HepG2 (cell line): ENCODE measurements around the gene AIF1. TPM values are rescaled to one million over a fixed set of nuclear protein-coding genes. Genes with fewer than 3 reads are reported as not detected.
A peak's percentile ranks its signal among the peaks of the same experiment; 100 is the strongest.

Experiments used
- ADNP ChIP-seq: sonication (generic); formaldehyde crosslinking; IDR thresholded peaks from 2 replicates; pipeline ENCODE4 v1.4.0; 2020; ENCODE audit warnings: missing genetic modification reagents
- AKAP8 ChIP-seq: sonication (generic); formaldehyde crosslinking; IDR thresholded peaks from 2 replicates; pipeline ENCODE4 v1.5.1; 2020; ENCODE audit warnings: mild to moderate bottlenecking, missing genetic modification reagents
- BCL3 ChIP-seq: sonication (generic); formaldehyde crosslinking; IDR thresholded peaks from 2 replicates; pipeline ENCODE4 v1.5.1; 2020; ENCODE audit warnings: mild to moderate bottlenecking, missing genetic modification reagents, moderate library complexity
- CREB3 ChIP-seq: sonication (generic); formaldehyde crosslinking; IDR thresholded peaks from 2 replicates; pipeline ENCODE4 v1.5.0; 2020; ENCODE audit warnings: missing genetic modification reagents
- CREBL2 ChIP-seq: sonication (generic); formaldehyde crosslinking; IDR thresholded peaks from 2 replicates; pipeline ENCODE4 v1.8.1; 2023; ENCODE audit warnings: missing genetic modification reagents, mild to moderate bottlenecking, borderline replicate concordance
- ELF1 ChIP-seq: sonication (generic); formaldehyde crosslinking; IDR thresholded peaks from 2 replicates; pipeline ENCODE4 v1.4.0; 2020; ENCODE audit warnings: missing genetic modification reagents
- ETV6 ChIP-seq: sonication (generic); formaldehyde crosslinking; conservative IDR thresholded peaks from 2 replicates; pipeline ENCODE4 v1.4.0; 2020; ENCODE audit warnings: missing genetic modification reagents
- IRF1 ChIP-seq: sonication (generic); formaldehyde crosslinking; IDR thresholded peaks from 2 replicates; pipeline ENCODE4 v1.4.0; 2020; ENCODE audit warnings: low read depth, mild to moderate bottlenecking, missing genetic modification reagents
- MEIS1 ChIP-seq: sonication (generic); formaldehyde crosslinking; IDR thresholded peaks from 2 replicates; pipeline ENCODE4 v1.9.0; 2021; ENCODE audit warnings: mild to moderate bottlenecking, missing genetic modification reagents, moderate library complexity, borderline replicate concordance
- MTF1 ChIP-seq: sonication (generic); formaldehyde crosslinking; IDR thresholded peaks from 2 replicates; pipeline ENCODE4 v1.5.0; 2020; ENCODE audit warnings: missing genetic modification reagents
- REXO4 ChIP-seq: sonication (generic); formaldehyde crosslinking; IDR thresholded peaks from 2 replicates; pipeline ENCODE4 v1.8.0; 2022; ENCODE audit warnings: missing genetic modification reagents, mild to moderate bottlenecking, borderline replicate concordance
- RXRB ChIP-seq: IDR thresholded peaks from 2 replicates; pipeline ENCODE4 v1.6.1; 2016; ENCODE audit warnings: borderline replicate concordance, missing genetic modification reagents, missing compliant biosample characterization
- SMAD3 ChIP-seq: sonication (generic); formaldehyde crosslinking; IDR thresholded peaks from 2 replicates; pipeline ENCODE4 v1.4.0; 2020; ENCODE audit warnings: missing genetic modification reagents
- TFDP2 ChIP-seq: sonication (generic); formaldehyde crosslinking; IDR thresholded peaks from 2 replicates; pipeline ENCODE4 v1.4.0; 2020; ENCODE audit warnings: missing genetic modification reagents
- ZBTB10 ChIP-seq: sonication (generic); formaldehyde crosslinking; IDR thresholded peaks from 2 replicates; pipeline ENCODE4 v1.4.0; 2020; ENCODE audit warnings: missing genetic modification reagents, borderline replicate concordance
- ZMYM3 ChIP-seq: sonication (generic); formaldehyde crosslinking; IDR thresholded peaks from 2 replicates; pipeline ENCODE4 v1.5.1; 2020; ENCODE audit warnings: mild to moderate bottlenecking, missing genetic modification reagents
- ZNF282 ChIP-seq: fragments of 450-650 bp; IDR thresholded peaks from 2 replicates; pipeline ENCODE4 v1.6.1; 2018; ENCODE audit not compliant: partially characterized antibody
- ZNF326 ChIP-seq: sonication (generic); formaldehyde crosslinking; IDR thresholded peaks from 2 replicates; pipeline ENCODE4 v1.4.0; 2020; ENCODE audit warnings: missing genetic modification reagents, borderline replicate concordance
- ZNF383 ChIP-seq: sonication (generic); formaldehyde crosslinking; IDR thresholded peaks from 2 replicates; pipeline ENCODE4 v1.4.0; 2020; ENCODE audit warnings: missing genetic modification reagents, mild to moderate bottlenecking, borderline replicate concordance
- ZNF615 ChIP-seq: sonication (generic); formaldehyde crosslinking; IDR thresholded peaks from 2 replicates; pipeline ENCODE4 v1.5.0; 2020; ENCODE audit warnings: mild to moderate bottlenecking, missing genetic modification reagents, borderline replicate concordance
- ZNF678 ChIP-seq: sonication (generic); formaldehyde crosslinking; IDR thresholded peaks from 2 replicates; pipeline ENCODE4 v1.4.0; 2020; ENCODE audit warnings: mild to moderate bottlenecking, missing genetic modification reagents
- ZNF720 ChIP-seq: sonication (generic); formaldehyde crosslinking; IDR thresholded peaks from 2 replicates; pipeline ENCODE4 v1.4.0; 2020; ENCODE audit warnings: missing genetic modification reagents
- polyA plus RNA-seq, 8 experiments: library from polyadenylated mRNA; depleted of rRNA in 3 of 8; stranded (reverse) in 7 of 8; unstranded in 1 of 8; fragments of >200 nt; fragmentation: Illumina TruSeq in 4 of 8; extraction: Trizol in 4 of 8; gene quantifications; 2 replicates each; pipeline versions ENCODE4 v1.2.1 to v1.2.3, GENCODE V29; 2011 to 2016; ENCODE audit warnings: low read depth in 4 of 8, missing spikeins in 1 of 8, mixed read lengths in 1 of 8; ENCODE audit not compliant: insufficient read depth in 1 of 8
- total RNA-seq, 5 experiments: library from RNA; depleted of rRNA; stranded (reverse); fragments of >200 nt; fragmentation: Illumina TruSeq; extraction: Trizol; gene quantifications; 2 replicates each; pipeline ENCODE4 v1.2.3, GENCODE V29; 2016; ENCODE audit warnings: low read depth in 1 of 5

AIF1 gene
- total and polyA plus RNA-seq, 2 of the 13 experiments (the other 11 are each of a cell fraction or from before 2014, with no cell fraction given), result 1.5 TPM; not detected in 1

- TF ChIP-seq BCL3 (CRISPR knock-in tag) (peak; percentile 85; the same call in 1 of the 2 replicates), ZMYM3 (peak; percentile 80), CREB3 (CRISPR knock-in tag) (no peak), SMAD3 (CRISPR knock-in tag) (peak; percentile 89), ZNF678 (no peak), ETV6 (CRISPR knock-in tag) (0 out of 2 replicates have a peak, but pooled peaks have one; percentile 42), MEIS1 (CRISPR knock-in tag) (peak; percentile 80; the same call in 1 of the 2 replicates), ADNP (CRISPR knock-in tag) (no peak), AKAP8 (CRISPR knock-in tag) (0 out of 2 replicates have a peak, but pooled peaks have one; percentile 74), TFDP2 (peak; percentile 60), ZNF326 (no peak), ZNF282 (no peak), CREBL2 (CRISPR knock-in tag) (peak; percentile 72; the same call in 1 of the 2 replicates), ZNF615 (CRISPR knock-in tag) (peak; percentile 71; the same call in 1 of the 2 replicates), ZNF383 (CRISPR knock-in tag) (no peak; the same call in 1 of the 2 replicates), RXRB (CRISPR knock-in tag) (peak; percentile 96), REXO4 (CRISPR knock-in tag) (no peak), ELF1 (CRISPR knock-in tag) (peak; percentile 95), IRF1 (CRISPR knock-in tag) (peak; percentile 27; the same call in 1 of the 2 replicates), MTF1 (CRISPR knock-in tag) (no peak), ZBTB10 (CRISPR knock-in tag) (peak; percentile 66; the same call in 1 of the 2 replicates), ZNF720 (no peak)
Measured at GRCh38 chr6:31655349-31656237, 40.6 kb downstream of the AIF1 start, which contains the start of gene APOM (continued).
